H1 (cell line): ENCODE data around the gene MAPK8IP3. TPM values are rescaled to one million over a fixed set of nuclear protein-coding genes. Genes with fewer than 3 reads are reported as not detected.

Source experiments
- CTCF ChIA-PET: fragments of 300-600 bp; sonication (Branson Sonifier 250); formaldehyde crosslinking; loops from one replicate; lab custom pipeline; 2021; ENCODE audit not compliant: partially characterized antibody; lab: Charles Lee
- POLR2A ChIA-PET: fragments of 300-600 bp; sonication (Branson Sonifier 250); formaldehyde crosslinking; loops from one replicate; lab custom pipeline; 2021; ENCODE audit warnings: inconsistent platforms; ENCODE audit not compliant: partially characterized antibody; lab: Charles Lee
- DNase-seq, 2 experiments: peaks; one replicate each; pipeline versions ENCODE4 v3.0.0 to v3.0.0-alpha.2; 2010 to 2022; ENCODE audit warnings: low spot score in 2 of 2, low read depth in 1 of 2, mixed read lengths in 1 of 2
- FAIRE-seq: peaks from 2 replicates; lab custom pipeline; 2011; peaks lifted over from hg19 to GRCh38; lab: Jason Lieb, UNC
- H2AFZ ChIP-seq: 2 replicates; pipeline ENCODE4 v1.8.1; 2012; ENCODE audit warnings: low read length, inconsistent platforms
- H2AK5ac ChIP-seq: 2 replicates; pipeline ENCODE4 v1.6.1; 2013; ENCODE audit warnings: low read depth, low read length
- H2BK120ac ChIP-seq: replicated peaks from 2 replicates; pipeline ENCODE3; 2013; ENCODE audit warnings: low read depth, low read length, inconsistent platforms
- H2BK12ac ChIP-seq: 2 replicates; pipeline ENCODE4 v1.6.1; 2013; ENCODE audit warnings: low read depth, low read length
- H2BK15ac ChIP-seq: 2 replicates; pipeline ENCODE4 v1.6.1; 2013; ENCODE audit warnings: low read length
- H2BK20ac ChIP-seq: 2 replicates; pipeline ENCODE4 v1.6.1; 2013; ENCODE audit warnings: low read length
- H2BK5ac ChIP-seq: 2 replicates; pipeline ENCODE4 v1.6.1; 2013; ENCODE audit warnings: low read depth, low read length
- H3K14ac ChIP-seq: 2 replicates; pipeline ENCODE4 v1.6.1; 2013; ENCODE audit warnings: inconsistent platforms; ENCODE audit not compliant: insufficient read length
- H3K18ac ChIP-seq: 2 replicates; pipeline ENCODE4 v1.6.1; 2013; ENCODE audit warnings: low read length; ENCODE audit errors: extremely low read depth
- H3K23ac ChIP-seq: 2 replicates; pipeline ENCODE4 v1.6.1; 2013; ENCODE audit warnings: inconsistent platforms; ENCODE audit not compliant: insufficient read length
- H3K23me2 ChIP-seq: 2 replicates; pipeline ENCODE4 v1.6.1; 2013; ENCODE audit warnings: low read depth, low read length
- H3K27ac ChIP-seq: 2 replicates; pipeline ENCODE4 v1.6.1; 2011; ENCODE audit warnings: low read depth, low read length, inconsistent platforms
- H3K27me3 ChIP-seq, 4 experiments: replicated peaks in 1 of 4; 1 replicate in 1 of 4; 2 replicates in 3 of 4; pipeline versions ENCODE4 v1.6.1 to v1.8.1; 2011 to 2013; ENCODE audit warnings: low read length in 3 of 4, mild to moderate bottlenecking in 3 of 4, inconsistent platforms in 2 of 4, mixed read lengths in 2 of 4, moderate library complexity in 1 of 4; ENCODE audit not compliant: control insufficient read depth in 3 of 4, insufficient read depth in 3 of 4; ENCODE audit errors: extremely low read depth in 1 of 4
- H3K36me3 ChIP-seq, 4 experiments: 2 replicates each; pipeline versions ENCODE4 v1.6.1 to v1.8.1; 2011 to 2013; ENCODE audit warnings: mild to moderate bottlenecking in 4 of 4, low read length in 3 of 4, moderate library complexity in 2 of 4, control low read depth in 1 of 4, inconsistent platforms in 1 of 4; ENCODE audit not compliant: insufficient read depth in 4 of 4, control insufficient read depth in 2 of 4
- H3K4ac ChIP-seq: replicated peaks from 2 replicates; pipeline ENCODE3; 2013; ENCODE audit warnings: low read length, low read depth, mixed read lengths, inconsistent platforms; ENCODE audit not compliant: insufficient read length
- H3K4me1 ChIP-seq, 4 experiments: replicated peaks in 1 of 4; 1 replicate in 1 of 4; 2 replicates in 3 of 4; pipeline versions ENCODE4 v1.6.1 to v1.8.1; 2011 to 2013; ENCODE audit warnings: low read length in 3 of 4, inconsistent platforms in 2 of 4, mixed read lengths in 1 of 4; ENCODE audit not compliant: insufficient read depth in 4 of 4, control insufficient read depth in 3 of 4
- H3K4me2 ChIP-seq, 2 experiments: 2 replicates each; pipeline versions ENCODE4 v1.6.1 to v1.8.1; 2011 to 2013; ENCODE audit warnings: low read depth in 2 of 2, low read length in 2 of 2, control low read depth in 1 of 2, inconsistent platforms in 1 of 2, mild to moderate bottlenecking in 1 of 2; ENCODE audit not compliant: insufficient read depth in 1 of 2
- H3K4me3 ChIP-seq, 4 experiments: fragments of 200-600, 300-600 bp in 1 of 4; sonication (generic), shearing (Covaris generic), sonication (Bioruptor Twin) in 1 of 4; 2 replicates each; pipeline versions ENCODE4 v1.5.1 to v1.8.1; 2011 to 2016; ENCODE audit warnings: low read length in 4 of 4, low read depth in 3 of 4, control low read depth in 2 of 4, inconsistent platforms in 2 of 4, mild to moderate bottlenecking in 2 of 4, mixed read lengths in 1 of 4, moderate library complexity in 1 of 4; ENCODE audit not compliant: insufficient read depth in 2 of 4; ENCODE audit errors: extremely low read depth in 1 of 4
- H3K56ac ChIP-seq: replicated peaks from 2 replicates; pipeline ENCODE3; 2013; ENCODE audit warnings: low read depth, mild to moderate bottlenecking, mixed read lengths, low read length, inconsistent platforms; ENCODE audit not compliant: insufficient read length
- H3K79me1 ChIP-seq: 2 replicates; pipeline ENCODE4 v1.6.1; 2013; ENCODE audit warnings: low read depth, low read length, control low read depth
- H3K79me2 ChIP-seq, 2 experiments: 2 replicates each; pipeline versions ENCODE4 v1.6.1 to v1.8.1; 2012 to 2013; ENCODE audit warnings: low read length in 2 of 2, mild to moderate bottlenecking in 2 of 2, inconsistent platforms in 1 of 2; ENCODE audit not compliant: insufficient read depth in 2 of 2, control insufficient read depth in 1 of 2
- H3K9ac ChIP-seq, 4 experiments: replicated peaks in 1 of 4; 1 replicate in 1 of 4; 2 replicates in 3 of 4; pipeline versions ENCODE4 v1.6.1 to v1.8.1; 2011 to 2013; ENCODE audit warnings: low read depth in 3 of 4, low read length in 3 of 4, control low read depth in 2 of 4, mild to moderate bottlenecking in 2 of 4, moderate library complexity in 2 of 4, inconsistent platforms in 1 of 4; ENCODE audit errors: extremely low read depth in 1 of 4
- H3K9me3 ChIP-seq, 2 experiments: 2 replicates each; pipeline versions ENCODE4 v1.6.1 to v1.8.1; 2012 to 2013; ENCODE audit warnings: mild to moderate bottlenecking in 2 of 2, moderate library complexity in 2 of 2, control low read depth in 1 of 2, inconsistent platforms in 1 of 2, low read depth in 1 of 2, low read length in 1 of 2, mixed read lengths in 1 of 2; ENCODE audit not compliant: insufficient read depth in 2 of 2
- H4K20me1 ChIP-seq, 2 experiments: replicated peaks in 1 of 2; 2 replicates each; pipeline versions ENCODE3 to v1.8.1; 2011 to 2013; ENCODE audit warnings: inconsistent platforms in 2 of 2, low read length in 2 of 2, mild to moderate bottlenecking in 1 of 2; ENCODE audit not compliant: insufficient read depth in 2 of 2, control insufficient read depth in 1 of 2
- H4K5ac ChIP-seq: 2 replicates; pipeline ENCODE4 v1.6.1; 2013; ENCODE audit warnings: low read length, low read depth, mixed read lengths, inconsistent platforms; ENCODE audit not compliant: insufficient read length
- H4K8ac ChIP-seq: 2 replicates; pipeline ENCODE4 v1.8.0; 2013; ENCODE audit warnings: mild to moderate bottlenecking, moderate library complexity, low read length, inconsistent platforms; ENCODE audit not compliant: insufficient read depth; ENCODE audit errors: extremely low read depth
- H4K91ac ChIP-seq: replicated peaks from 2 replicates; pipeline ENCODE3; 2013; ENCODE audit warnings: low read length, mixed read lengths, inconsistent platforms; ENCODE audit not compliant: insufficient read length
- BRCA1 ChIP-seq: IDR thresholded peaks from 2 replicates; pipeline ENCODE4 v1.6.1; 2012; ENCODE audit warnings: low read depth, low read length, improper control_type of control experiment
- CREB1 ChIP-seq: IDR thresholded peaks from 2 replicates; pipeline ENCODE4 v1.6.1; 2012; ENCODE audit warnings: inconsistent platforms
- HDAC6 ChIP-seq: IDR thresholded peaks from one replicate; pipeline ENCODE4 v1.7.1; 2012; ENCODE audit warnings: low read depth, mild to moderate bottlenecking, inconsistent platforms, low read length, moderate library complexity
- KDM5A ChIP-seq: fragments of 200-600 bp; IDR thresholded peaks from 2 replicates; pipeline ENCODE4 v1.7.1; 2012; ENCODE audit warnings: mild to moderate bottlenecking, low read length, inconsistent platforms, mixed read lengths
- NRF1 ChIP-seq: IDR thresholded peaks from 2 replicates; pipeline ENCODE4 v1.6.1; 2011; ENCODE audit warnings: mild to moderate bottlenecking, low read depth, low read length, improper control_type of control experiment
- WGBS, 2 experiments: shearing (Covaris generic) in 1 of 2; methylation state at CpG; one replicate each; pipeline versions ENCODE4 v1.1.6 to v1.1.7; 2013 to 2015; ENCODE audit warnings: low lambda C conversion rate in 2 of 2, mixed read lengths in 2 of 2, inconsistent platforms in 1 of 2, low coverage in 1 of 2, missing lambda C conversion rate in 1 of 2; ENCODE audit not compliant: insufficient replicate concordance in 2 of 2, insufficient coverage in 1 of 2, insufficient read length in 1 of 2; ENCODE audit errors: extremely low coverage in 1 of 2, missing lambda C conversion rate in 1 of 2; 5-methylcytosine and 5-hydroxymethylcytosine counted together
- polyA plus RNA-seq, 7 experiments: library from polyadenylated mRNA; depleted of rRNA in 3 of 7; stranded (reverse) in 5 of 7; unstranded in 2 of 7; fragments of >200 nt in 5 of 7; fragments of 200-250 nt in 2 of 7; gene quantifications; 1 replicate in 5 of 7; 2 replicates in 1 of 7; 4 replicates in 1 of 7; pipeline versions ENCODE4 v1.2.1 to v1.2.3, GENCODE V29; 2011 to 2013; ENCODE audit warnings: missing spikeins in 2 of 7, mixed read lengths in 2 of 7
- total RNA-seq: library from RNA; stranded (reverse); fragmentation: NEBNext Ultra II Directional; extraction: Animal tissue kit (Norgen Biotek cat#: 25700); gene quantifications from 2 replicates; pipeline ENCODE4 v1.2.1, GENCODE V29; 2021
- TF ChIP-seq, protein P1 (sequence below), 3 experiments: IDR thresholded peaks; 1 replicate in 2 of 3; 2 replicates in 1 of 3; pipeline versions ENCODE4 v1.5.1 to v1.6.1; 2011; ENCODE audit warnings: low read length in 3 of 3, mild to moderate bottlenecking in 3 of 3, inconsistent platforms in 2 of 3, low read depth in 1 of 3, moderate library complexity in 1 of 3; ENCODE audit not compliant: insufficient read depth in 1 of 3; ENCODE audit errors: control extremely low read depth in 1 of 3
- TF ChIP-seq, protein P2 (sequence below): IDR thresholded peaks from 2 replicates; pipeline ENCODE4 v1.6.1; 2012; ENCODE audit warnings: inconsistent platforms

Gene MAPK8IP3
- total and polyA plus RNA-seq, 2 of the 8 experiments (the other 6 are each of a cell fraction or from before 2014, with no cell fraction given) = 16.9 to 43.4 TPM

DNA sequence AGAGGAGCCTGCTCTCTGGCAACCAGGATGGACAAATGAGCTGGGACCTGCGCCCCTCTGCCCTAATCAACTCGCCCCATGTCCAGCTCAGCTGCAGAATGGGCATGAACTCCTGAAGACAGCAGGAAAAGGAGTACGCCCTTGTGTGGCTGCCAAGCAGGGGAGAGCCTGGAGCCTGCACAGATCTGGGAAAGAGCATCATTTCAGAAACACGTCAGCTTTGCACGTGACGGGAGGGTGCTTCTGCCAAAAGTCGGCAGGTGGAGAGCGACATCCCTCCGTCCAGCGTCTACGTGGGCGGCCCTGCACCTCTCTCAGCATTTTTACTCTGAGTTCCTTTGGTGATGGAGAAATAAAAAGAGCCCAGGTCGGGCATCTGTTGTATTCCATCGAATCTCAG lies 46.9 kb downstream of the MAPK8IP3 start:
- no peak overlapping the region for H4K91ac ChIP-seq
- H3K18ac ChIP-seq = no peak overlapping the region
- no peaks in the 10 kb centered on the region for H3K79me1 ChIP-seq
- no peaks in the 10 kb centered on the region for H3K23me2 ChIP-seq
- H3K4me1 ChIP-seq = no peaks in the 10 kb centered on the region
- 94% methylated on average over 14 of the region's 14 CpGs; no CpG with 5 or more reads in 1 of the 2 experiments for WGBS, 2 experiments
- no peak overlapping the region for H3K23ac ChIP-seq
- H3K27ac ChIP-seq = no peak overlapping the region
- TF ChIP-seq KDM5A = no peak
- TF ChIP-seq CREB1 = no peak
- TF ChIP-seq HDAC6 = no peak
- TF ChIP-seq, protein P1, sequence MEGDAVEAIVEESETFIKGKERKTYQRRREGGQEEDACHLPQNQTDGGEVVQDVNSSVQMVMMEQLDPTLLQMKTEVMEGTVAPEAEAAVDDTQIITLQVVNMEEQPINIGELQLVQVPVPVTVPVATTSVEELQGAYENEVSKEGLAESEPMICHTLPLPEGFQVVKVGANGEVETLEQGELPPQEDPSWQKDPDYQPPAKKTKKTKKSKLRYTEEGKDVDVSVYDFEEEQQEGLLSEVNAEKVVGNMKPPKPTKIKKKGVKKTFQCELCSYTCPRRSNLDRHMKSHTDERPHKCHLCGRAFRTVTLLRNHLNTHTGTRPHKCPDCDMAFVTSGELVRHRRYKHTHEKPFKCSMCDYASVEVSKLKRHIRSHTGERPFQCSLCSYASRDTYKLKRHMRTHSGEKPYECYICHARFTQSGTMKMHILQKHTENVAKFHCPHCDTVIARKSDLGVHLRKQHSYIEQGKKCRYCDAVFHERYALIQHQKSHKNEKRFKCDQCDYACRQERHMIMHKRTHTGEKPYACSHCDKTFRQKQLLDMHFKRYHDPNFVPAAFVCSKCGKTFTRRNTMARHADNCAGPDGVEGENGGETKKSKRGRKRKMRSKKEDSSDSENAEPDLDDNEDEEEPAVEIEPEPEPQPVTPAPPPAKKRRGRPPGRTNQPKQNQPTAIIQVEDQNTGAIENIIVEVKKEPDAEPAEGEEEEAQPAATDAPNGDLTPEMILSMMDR (IDR thresholded peaks at IDR 0.05; ENCODE audit: control extremely low read depth in 1 of 3, insufficient read depth in 1 of 3, low read depth in 1 of 3, low read length in 3 of 3) = no peak
- TF ChIP-seq, protein P2, sequence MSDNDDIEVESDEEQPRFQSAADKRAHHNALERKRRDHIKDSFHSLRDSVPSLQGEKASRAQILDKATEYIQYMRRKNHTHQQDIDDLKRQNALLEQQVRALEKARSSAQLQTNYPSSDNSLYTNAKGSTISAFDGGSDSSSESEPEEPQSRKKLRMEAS = no peak
- no peak for TF ChIP-seq NRF1
- TF ChIP-seq BRCA1 = no peak
- no peak overlapping the region for H3K14ac ChIP-seq
- no peak overlapping the region for H2BK120ac ChIP-seq
- H3K79me2 ChIP-seq = no peaks in the 10 kb centered on the region
- no peak overlapping the region for H3K4me2 ChIP-seq
- H3K56ac ChIP-seq = no peak overlapping the region
- CTCF ChIA-PET = no interaction called here
- no peak overlapping the region for H3K4ac ChIP-seq
- no peak overlapping the region for H4K5ac ChIP-seq
- peaks cover 0 to 17% (median 2%) of the 10 kb centered on the region in 4 experiments; a peak in 4 of 8 replicates for H3K36me3 ChIP-seq
- no peaks in the 10 kb centered on the region for H3K9me3 ChIP-seq
- no peak overlapping the region for H2BK15ac ChIP-seq
- no peak for DNase-seq
- FAIRE-seq = no peak
- H2BK5ac ChIP-seq = no peak overlapping the region
- no peak overlapping the region for H3K9ac ChIP-seq
- H4K8ac ChIP-seq = no peak overlapping the region
- no peaks in the 10 kb centered on the region for H3K27me3 ChIP-seq
- H4K20me1 ChIP-seq = peaks cover 0 to 2% of the 10 kb centered on the region in 2 experiments
- no peak overlapping the region for H3K4me3 ChIP-seq
- no peak overlapping the region for H2BK20ac ChIP-seq
- POLR2A ChIA-PET = interaction anchor here (0.9 kb wide), 1 partner anchor 11 kb away, joined by 3 read pairs; no protein-coding TSS in a partner anchor
- no peak overlapping the region for H2BK12ac ChIP-seq
- no peak overlapping the region for H2AFZ ChIP-seq
- no peak overlapping the region for H2AK5ac ChIP-seq
